Heart left ventricle (tissue), 16 donors: ENCODE results near the gene FBXW4. TPM values are rescaled to one million over a fixed set of nuclear protein-coding genes. Genes with fewer than 3 reads are reported as not detected.

ENCODE experiments used
- ATAC-seq, 4 donors: fragments of 200-7000 bp; cut with Tn5 transposase; one replicate each; pipeline ENCODE4 v1.9.1; 2020 to 2022; ENCODE audit warnings: moderate library complexity in 4 of 4, mild to moderate bottlenecking in 3 of 4, moderate number of reproducible peaks in 1 of 4
- DNase-seq, 5 donors: peaks; one replicate each; pipeline ENCODE4 v3.0.0-alpha.2; 2020
- H3K27ac ChIP-seq, 12 donors: fragments of 200-600 bp; sonication (generic) in 4 of 12; one replicate each; pipeline versions ENCODE4 v1.5.0 to v1.8.0; 2016 to 2022; ENCODE audit warnings: mild to moderate bottlenecking in 2 of 12
- H3K27me3 ChIP-seq, 9 donors: fragments of 200-600 bp; sonication (generic) in 2 of 9; one replicate each; pipeline versions ENCODE4 v1.5.1 to v1.8.0; 2016 to 2022; ENCODE audit warnings: mild to moderate bottlenecking in 3 of 9
- H3K36me3 ChIP-seq, 9 donors: fragments of 200-600 bp; sonication (generic) in 2 of 9; one replicate each; pipeline versions ENCODE4 v1.5.0 to v1.8.0; 2018 to 2022; ENCODE audit warnings: mild to moderate bottlenecking in 2 of 9
- H3K4me1 ChIP-seq, 12 donors: fragments of 200-600 bp; sonication (generic) in 4 of 12; one replicate each; pipeline versions ENCODE4 v1.5.0 to v1.8.0; 2016 to 2022; ENCODE audit warnings: mild to moderate bottlenecking in 3 of 12
- H3K4me3 ChIP-seq, 12 donors: fragments of 200-600 bp; sonication (generic) in 4 of 12; one replicate each; pipeline versions ENCODE4 v1.5.0 to v1.8.0; 2017 to 2022; ENCODE audit warnings: mild to moderate bottlenecking in 9 of 12, moderate library complexity in 4 of 12
- H3K9me3 ChIP-seq, 12 donors: fragments of 200-600 bp; sonication (generic) in 4 of 12; one replicate each; pipeline versions ENCODE4 v1.5.0 to v1.8.0; 2016 to 2022; ENCODE audit warnings: mild to moderate bottlenecking in 1 of 12
- CTCF ChIP-seq, 12 donors: fragments of 200-600 bp; sonication (generic) in 4 of 12; IDR thresholded peaks; one replicate each; pipeline versions ENCODE4 v1.5.0 to v1.8.0; 2018 to 2022; ENCODE audit warnings: antibody characterized with exemption in 12 of 12, mild to moderate bottlenecking in 5 of 12
- POLR2A ChIP-seq, 2 donors: fragments of 450-650 bp; IDR thresholded peaks; one replicate each; pipeline ENCODE4 v1.6.1; 2017; ENCODE audit warnings: antibody characterized with exemption in 2 of 2, mild to moderate bottlenecking in 2 of 2, moderate library complexity in 2 of 2
- WGBS, 4 donors: extraction: QIAGEN DNeasy Blood & Tissue Kit in 2 of 4; methylation state at CpG; one replicate each; pipeline versions ENCODE4 v1.1.5 to v1.1.7; 2013 to 2018; 5-methylcytosine and 5-hydroxymethylcytosine counted together
- intact Hi-C, 10 donors: fragments of 100-400 bp; cut with DNase I; formaldehyde crosslinking; loops; one replicate each; pipeline versions ENCODE4 v1.11.1 to v1.14.2; 2022
- polyA plus RNA-seq, 2 donors: library from polyadenylated mRNA; stranded (reverse); fragments of 200-250 nt; gene quantifications; one replicate each; pipeline ENCODE4 v1.2.3, GENCODE V29; 2013
- total RNA-seq, 9 donors: library from RNA; depleted of rRNA in 2 of 9; stranded (reverse); fragments of >200 nt in 2 of 9; fragmentation: NEBNext Ultra II Directional in 3 of 9; extraction: Animal tissue kit (Norgen Biotek cat#: 25700) in 3 of 9; gene quantifications; one replicate each; pipeline versions ENCODE4 v1.1.0 to v1.2.4, GENCODE V29; 2016 to 2023
- donor health status: ischemic (EF 13 %, LVEDD 7.1; RV severe dilation, severe dysfunction).
- donor health status: healthy with polysubstance abuse.
- donor health status: DM: no; HTN: yes; CAD: no.
- donor health status: DM: no; HTN: no; CAD: no.
- donor health status: ischemic (EF 25% LVEDD 6.9; RV normal size, moderate dysfunction).
- donor health status: ischemic (EF 25% LVEDD 5.7; RV mildly dilated, moderate dysfunction).
- donor health status: healthy.
- donor health status: DM: yes; HTN: yes; CAD: no.
- donor health status: ischemic (EF 35%, LVEDD 5.7; RV mildly dilated, moderate dysfunction).
- donor health status: nonischemic (EF 11% LVEDD 7.7; RV severe dilation, severe dysfunction).
- donor health status: DM: yes; HTN: yes; CAD: no.
- donor health status: PGD.
- donor health status: ischemic (EF 29% LVEDD 5.4; RV normal size, mild dysfunction).
- donor health status: nonischemic (EF 23%, LVEDD 6.1; RV moderate dilation, normal function).

FBXW4 gene
- total and polyA plus RNA-seq, 11 donors, result 35.8 to 116 (median 80.9) TPM

DNA sequence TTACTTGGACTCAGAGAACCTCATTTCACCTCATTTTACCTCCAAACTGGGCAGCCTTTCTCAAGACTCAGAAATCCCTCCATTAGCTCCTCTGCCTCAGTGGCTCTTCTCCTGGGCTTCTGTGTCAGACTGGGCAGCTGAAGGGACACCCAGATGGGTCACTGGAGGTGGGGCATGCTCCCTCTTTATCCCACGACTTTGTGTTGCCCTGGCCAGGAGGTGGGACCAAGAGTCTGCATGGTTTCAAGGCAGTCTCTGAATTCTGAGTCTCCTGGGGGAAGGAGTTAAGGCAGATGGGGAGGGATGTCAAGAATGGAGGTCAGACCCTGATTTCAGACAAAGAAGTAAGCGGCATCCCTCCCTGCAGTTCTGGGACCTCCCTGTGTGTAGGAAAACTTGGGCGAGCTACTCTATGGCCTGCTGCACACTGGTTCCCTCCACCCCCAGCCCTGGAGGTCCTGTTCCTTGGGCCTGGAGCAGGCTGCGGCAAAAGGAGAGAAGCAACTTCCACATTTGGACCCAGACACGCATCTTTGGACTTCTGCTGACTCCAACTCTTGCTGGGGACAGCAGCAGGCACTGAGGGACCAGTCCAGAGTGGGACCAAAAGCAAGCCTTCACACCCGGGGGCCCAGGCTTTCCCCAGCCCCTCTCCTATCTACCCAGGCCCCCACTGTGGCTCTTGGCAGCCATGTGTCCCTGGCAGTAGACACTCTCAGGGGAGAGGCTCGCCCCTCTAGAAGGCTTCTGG is 117.7 kb downstream of the FBXW4 start:
- intact Hi-C loops, result loop anchor here in 3 of 10 donors (10.0 kb wide), 2 partner anchors 282 to 302 kb away; no protein-coding TSS in a partner anchor

DNA sequence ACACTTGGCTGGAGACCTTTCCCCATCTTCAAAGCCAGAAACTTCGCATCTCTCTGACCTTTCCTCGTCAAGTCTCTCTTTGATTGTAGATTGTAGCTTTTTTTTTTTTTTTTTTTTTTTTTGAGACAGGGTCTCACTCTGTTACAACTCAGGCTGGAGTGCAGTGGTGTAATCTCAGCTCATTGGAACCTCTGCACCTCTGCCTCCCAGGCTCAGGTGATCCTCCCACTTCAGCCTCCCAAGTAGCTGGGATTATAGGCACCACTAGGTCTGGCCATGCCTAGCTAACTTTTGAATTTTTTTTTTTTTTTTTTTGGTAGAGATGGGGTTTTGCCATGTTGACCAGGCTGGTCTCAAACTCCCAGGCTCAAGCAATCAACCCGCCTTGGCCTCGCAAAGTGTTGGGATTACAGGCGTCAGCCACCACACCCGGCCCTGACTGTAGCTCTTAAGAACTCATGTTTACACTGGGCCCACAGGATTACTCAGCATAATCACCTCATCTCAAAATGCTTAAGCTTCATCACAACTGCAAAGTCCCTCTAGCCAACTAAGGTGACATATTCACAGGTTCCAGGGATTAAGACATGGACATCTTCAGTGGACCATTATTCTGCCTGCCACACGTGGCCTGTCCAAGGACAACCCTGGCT is 118.6 kb downstream of the FBXW4 start:
- Histone ChIP-seq H3K27me3 (no peaks in the 10 kb centered on the region), H3K36me3 (peaks cover 0 to 39% (median 27%) of the 10 kb centered on the region in 9 donors), H3K27ac (no peak overlapping the region), H3K4me3 (no peak overlapping the region), H3K9me3 (peaks cover 0 to 14% (median 10%) of the 10 kb centered on the region in 12 donors), H3K4me1 (no peaks in the 10 kb centered on the region)
- 92 to 100% (median 95%) methylated on average over 7 of the region's 7 CpGs for WGBS, 4 donors
- TF ChIP-seq POLR2A (IDR thresholded peaks at IDR 0.05) (no peak), CTCF (IDR thresholded peaks at IDR 0.05) (no peak)
- intact Hi-C loops, result loop anchor here in 3 of 10 donors (10.0 kb wide), 2 partner anchors 282 to 302 kb away; no protein-coding TSS in a partner anchor
- DNase-seq, result no peak
- ATAC-seq, result no peak

More for the DNA sequence above, 117.7 kb downstream of the FBXW4 start:
- no peak overlapping the region for H3K27ac ChIP-seq
- H3K4me1 ChIP-seq, result no peaks in the 10 kb centered on the region
- TF ChIP-seq POLR2A (IDR thresholded peaks at IDR 0.05) (no peak), CTCF (IDR thresholded peaks at IDR 0.05) (no peak)
- H3K36me3 ChIP-seq, result peaks cover 0 to 49% (median 37%) of the 10 kb centered on the region in 9 donors
- peaks cover 0 to 12% (median 9%) of the 10 kb centered on the region in 12 donors for H3K9me3 ChIP-seq
- WGBS, 4 donors, result 81 to 93% (median 89%) methylated on average over 7 of the region's 7 CpGs
- ATAC-seq, result no peak
- H3K27me3 ChIP-seq, result no peaks in the 10 kb centered on the region
- no peak for DNase-seq
- no peak overlapping the region for H3K4me3 ChIP-seq

DNA sequence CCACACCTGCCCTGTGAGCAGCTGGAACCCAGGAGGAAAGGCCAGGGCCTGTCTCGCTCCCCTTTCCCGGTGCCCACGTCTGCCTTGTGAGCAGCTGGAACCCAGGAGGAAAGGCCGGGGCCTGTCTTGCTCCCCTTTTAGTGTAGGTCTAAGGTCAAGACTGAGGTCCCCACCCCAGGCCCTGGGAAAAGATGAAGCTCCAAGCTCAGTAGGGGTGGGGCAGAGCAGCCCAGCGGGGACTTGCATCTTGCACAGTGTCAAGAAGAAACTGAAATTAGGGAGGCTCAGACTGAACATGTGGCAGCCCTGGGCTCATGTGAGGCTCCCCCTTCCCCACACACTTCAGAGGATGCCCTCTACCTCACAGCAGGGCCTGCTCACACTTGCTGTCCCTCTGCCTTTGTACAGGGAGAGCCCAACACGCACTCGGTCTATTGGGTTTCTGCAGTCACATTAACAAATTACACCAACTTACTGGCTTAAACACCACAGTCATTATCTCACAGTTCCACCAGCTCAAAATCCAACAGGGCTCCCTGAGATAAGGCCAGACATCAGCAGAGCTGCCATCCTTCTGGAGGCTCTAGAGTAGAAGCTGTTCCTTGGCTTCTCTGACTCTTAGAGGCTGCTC is 119.3 kb downstream of the FBXW4 start:
- Histone ChIP-seq H3K27ac (no peak overlapping the region), H3K4me3 (no peak overlapping the region), H3K4me1 (peaks cover 0 to 5% (median 2%) of the 10 kb centered on the region in 12 donors), H3K27me3 (no peaks in the 10 kb centered on the region), H3K9me3 (peaks cover 0 to 14% (median 10%) of the 10 kb centered on the region in 12 donors), H3K36me3 (peaks cover 0 to 33% (median 22%) of the 10 kb centered on the region in 9 donors)
- DNase-seq, result no peak
- ATAC-seq, result no peak
- no peak for TF ChIP-seq CTCF (IDR thresholded peaks at IDR 0.05)
- TF ChIP-seq POLR2A (IDR thresholded peaks at IDR 0.05), result no peak
- intact Hi-C loops, result loop anchor here in 3 of 10 donors (10.0 kb wide), 2 partner anchors 281 to 301 kb away; no protein-coding TSS in a partner anchor
- whole genome bisulfite sequencing, 4 donors, result 90 to 92% (median 91%) methylated on average over 7 of the region's 7 CpGs
